Karpas-422 (cell line): ENCODE data around the gene KCNK7. TPM values are rescaled to one million over a fixed set of nuclear protein-coding genes. Genes with fewer than 3 reads are reported as not detected.
"Not testable (repeated sequence)": the region's sequence is repeated elsewhere in the genome, so short reads cannot be mapped to it uniquely, and the experiment has no call there.

Source experiments
- DNase-seq: peaks from one replicate; pipeline ENCODE4 v3.0.0-alpha.2; 2015
- H2AFZ ChIP-seq: fragments of 200-600 bp; sonication (generic); 2 replicates; pipeline ENCODE4 v1.6.1; 2014; ENCODE audit warnings: antibody characterized with exemption, low read length, mixed read lengths
- H3K27ac ChIP-seq: fragments of 200-600 bp; sonication (generic); 2 replicates; pipeline ENCODE4 v1.5.1; 2014; ENCODE audit warnings: mild to moderate bottlenecking, low read length, moderate library complexity
- H3K27me3 ChIP-seq: fragments of 200-600 bp; sonication (generic); 2 replicates; pipeline ENCODE4 v1.6.1; 2014; ENCODE audit warnings: low read length, mixed read lengths
- H3K36me3 ChIP-seq: fragments of 200-600 bp; sonication (generic); 2 replicates; pipeline ENCODE4 v1.6.1; 2014; ENCODE audit warnings: low read length, mixed read lengths; ENCODE audit not compliant: insufficient read depth
- H3K4me1 ChIP-seq: fragments of 200-600 bp; sonication (generic); 2 replicates; pipeline ENCODE4 v1.6.1; 2014; ENCODE audit warnings: mild to moderate bottlenecking, low read length, mixed read lengths
- H3K4me2 ChIP-seq: fragments of 200-600 bp; sonication (generic); 2 replicates; pipeline ENCODE4 v1.6.1; 2014; ENCODE audit warnings: low read length, low read depth, mild to moderate bottlenecking; ENCODE audit not compliant: poor library complexity, severe bottlenecking
- H3K4me3 ChIP-seq: fragments of 200-600 bp; sonication (generic); 2 replicates; pipeline ENCODE4 v1.5.1; 2014; ENCODE audit warnings: mild to moderate bottlenecking, antibody characterized with exemption, low read length, mixed read lengths
- H3K79me2 ChIP-seq: fragments of 200-600 bp; sonication (generic); 2 replicates; pipeline ENCODE4 v1.6.1; 2014; ENCODE audit warnings: mild to moderate bottlenecking, low read length, mixed read lengths
- H3K9ac ChIP-seq: fragments of 200-600 bp; sonication (generic); 2 replicates; pipeline ENCODE4 v1.6.0; 2014; ENCODE audit warnings: low read length
- H3K9me2 ChIP-seq: fragments of 200-600 bp; sonication (generic), shearing (Covaris generic); replicated peaks from 2 replicates; pipeline ENCODE4 v1.6.0; 2014; ENCODE audit warnings: mild to moderate bottlenecking, low read length, moderate library complexity; ENCODE audit not compliant: insufficient read depth
- H3K9me3 ChIP-seq: fragments of 300-700, 200-600 bp; sonication (generic); 2 replicates; pipeline ENCODE4 v1.6.1; 2014; ENCODE audit warnings: low read length, mixed read lengths
- H4K20me1 ChIP-seq: fragments of 200-600 bp; sonication (generic); 2 replicates; pipeline ENCODE4 v1.6.1; 2014; ENCODE audit warnings: mild to moderate bottlenecking, antibody characterized with exemption, low read length, low read depth; ENCODE audit not compliant: insufficient read depth
- total RNA-seq: library from RNA; depleted of rRNA; stranded (reverse); fragments of >200 nt; shearing (Covaris generic); gene quantifications from 2 replicates; pipeline ENCODE4 v1.2.3, GENCODE V29; 2014; ENCODE audit warnings: low replicate concordance

The KCNK7 gene
- total RNA-seq, 1 experiment from 2014 or later: 0.48 TPM

GRCh38 chr11:65639228-65639597 is 43.6 kb upstream of the KCNK7 start:
- Histone ChIP-seq H3K36me3 (0 out of 2 replicates have a peak, but pooled peaks cover 11% of the 10 kb centered on the region), H3K4me3 (peak overlapping the region; percentile 89), H3K4me2 (peak overlapping the region; percentile 95), H3K9ac (peak overlapping the region; percentile 92), H3K79me2 (peaks cover 30% of the 10 kb centered on the region), H3K27ac (peak overlapping the region; percentile 99), H3K4me1 (peaks cover 53% of the 10 kb centered on the region)
- not testable (repeated sequence) for DNase-seq, H2AFZ ChIP-seq, H4K20me1 ChIP-seq, H3K9me3 ChIP-seq, H3K9me2 ChIP-seq, H3K27me3 ChIP-seq

- Histone ChIP-seq H2AFZ (no peak within 1 kb of the TSS), H3K79me2 (peaks cover 24% of the 10 kb centered on the region), H3K9ac (peak within 1 kb of the TSS; percentile 92), H3K9me3 (no peaks in the 10 kb centered on the region), H3K27me3 (no peaks in the 10 kb centered on the region), H3K27ac (peak within 1 kb of the TSS; percentile 99), H4K20me1 (no peaks in the 10 kb centered on the region), H3K36me3 (0 out of 2 replicates have a peak, but pooled peaks cover 5% of the 10 kb centered on the region), H3K4me2 (peak within 1 kb of the TSS; percentile 95), H3K4me3 (peak within 1 kb of the TSS; percentile 89), H3K4me1 (peaks cover 50% of the 10 kb centered on the region), H3K9me2 (no peaks in the 10 kb centered on the region)
- DNase-seq: peak; percentile 84
These were observed 42.3 kb upstream of the KCNK7 start, which contains the start of gene SIPA1 for GRCh38 chr11:65637794-65638419. TSS of gene SIPA1 (plus strand) at chr11:65638101. CDS start at chr11:65640922, 2,821 bp downstream.

GRCh38 chr11:65637032-65637557 is 41.5 kb upstream of the KCNK7 start:
- Histone ChIP-seq H3K4me3 (no peak overlapping the region), H3K79me2 (peaks cover 18% of the 10 kb centered on the region), H3K9ac (no peak overlapping the region), H3K9me3 (no peaks in the 10 kb centered on the region), H3K36me3 (0 out of 2 replicates have a peak, but pooled peaks cover 5% of the 10 kb centered on the region), H3K9me2 (no peaks in the 10 kb centered on the region), H3K4me1 (peaks cover 44% of the 10 kb centered on the region), H4K20me1 (no peaks in the 10 kb centered on the region), H3K27me3 (no peaks in the 10 kb centered on the region), H3K4me2 (no peak overlapping the region), H3K27ac (peak overlapping the region; percentile 99), H2AFZ (no peak overlapping the region)
- no peak for DNase-seq

GRCh38 chr11:65636108-65637031 is 40.8 kb upstream of the KCNK7 start:
- Histone ChIP-seq H3K9me2 (no peaks in the 10 kb centered on the region), H2AFZ (no peak overlapping the region), H4K20me1 (no peaks in the 10 kb centered on the region), H3K27ac (peak overlapping the region; percentile 99; the same call in 1 of the 2 replicates), H3K27me3 (no peaks in the 10 kb centered on the region), H3K79me2 (peaks cover 11% of the 10 kb centered on the region), H3K4me1 (peaks cover 38% of the 10 kb centered on the region), H3K4me2 (no peak overlapping the region), H3K9ac (no peak overlapping the region), H3K4me3 (no peak overlapping the region), H3K36me3 (0 out of 2 replicates have a peak, but pooled peaks cover 5% of the 10 kb centered on the region), H3K9me3 (no peaks in the 10 kb centered on the region)
- no peak for DNase-seq

- no peaks in the 10 kb centered on the region for H3K27me3 ChIP-seq
- no peaks in the 10 kb centered on the region for H3K9me2 ChIP-seq
- no peak overlapping the region for H3K4me2 ChIP-seq
- H4K20me1 ChIP-seq: no peaks in the 10 kb centered on the region
- H3K27ac ChIP-seq: no peak overlapping the region
- no peak overlapping the region for H3K4me3 ChIP-seq
- H3K9me3 ChIP-seq: no peaks in the 10 kb centered on the region
- H3K9ac ChIP-seq: no peak overlapping the region
- H3K79me2 ChIP-seq: no peaks in the 10 kb centered on the region
- 0 out of 2 replicates have a peak, but pooled peaks cover 5% of the 10 kb centered on the region for H3K36me3 ChIP-seq
- no peak for DNase-seq
- peaks cover 26% of the 10 kb centered on the region for H3K4me1 ChIP-seq
- H2AFZ ChIP-seq: no peak overlapping the region
These were observed 39.5 kb upstream of the KCNK7 start for GRCh38 chr11:65634905-65635731.

- Histone ChIP-seq H3K9me2 (no peaks in the 10 kb centered on the region), H3K4me1 (peaks cover 19% of the 10 kb centered on the region), H2AFZ (no peak overlapping the region), H3K79me2 (no peaks in the 10 kb centered on the region), H3K4me3 (no peak overlapping the region), H3K9me3 (no peaks in the 10 kb centered on the region), H4K20me1 (no peaks in the 10 kb centered on the region), H3K27ac (no peak overlapping the region), H3K36me3 (0 out of 2 replicates have a peak, but pooled peaks cover 7% of the 10 kb centered on the region), H3K9ac (no peak overlapping the region), H3K4me2 (no peak overlapping the region), H3K27me3 (no peaks in the 10 kb centered on the region)
- no peak for DNase-seq
These were observed 38.8 kb upstream of the KCNK7 start for GRCh38 chr11:65634440-65634839.

- Histone ChIP-seq H3K4me1 (peaks cover 15% of the 10 kb centered on the region), H4K20me1 (no peaks in the 10 kb centered on the region), H3K27ac (no peak overlapping the region), H3K9ac (no peak overlapping the region), H3K4me2 (no peak overlapping the region), H3K9me3 (no peaks in the 10 kb centered on the region), H3K79me2 (no peaks in the 10 kb centered on the region), H2AFZ (no peak overlapping the region), H3K36me3 (peaks cover 8% of the 10 kb centered on the region; the same call in 1 of the 2 replicates), H3K9me2 (no peaks in the 10 kb centered on the region), H3K27me3 (no peaks in the 10 kb centered on the region), H3K4me3 (no peak overlapping the region)
- DNase-seq: no peak
These were observed 38.5 kb upstream of the KCNK7 start for GRCh38 chr11:65634109-65634436.
